Measurements from ENCODE around the gene BCL10.

The BCL10 gene

DNA sequence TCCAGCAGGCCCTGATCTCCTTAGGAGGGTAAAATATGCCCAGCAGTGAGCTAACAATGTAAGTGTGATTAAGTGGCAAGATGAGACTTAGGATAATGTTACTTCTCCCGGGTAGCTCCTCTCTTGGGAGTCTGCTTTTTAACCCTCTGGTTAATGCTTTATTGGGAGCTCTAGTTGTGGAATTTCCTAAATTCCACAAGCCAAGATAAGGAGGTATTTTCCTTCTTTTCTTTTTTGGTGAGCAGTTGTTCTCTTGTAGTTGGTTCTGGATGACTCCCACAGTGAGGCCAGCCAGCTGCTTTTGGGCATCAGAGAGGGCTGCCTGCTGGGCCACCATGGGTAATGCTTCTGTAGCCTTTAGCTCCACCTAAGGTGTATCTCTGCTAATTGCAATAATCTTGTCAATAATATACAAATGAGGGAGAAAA is 36.2 kb downstream of the BCL10 start:
- no peaks in the 10 kb centered on the region for H3K27me3 ChIP-seq (ENCODE audit: insufficient read depth, low read depth)
- no peak overlapping the region for H3K9ac ChIP-seq
- no peak overlapping the region for H3K4me3 ChIP-seq (IDR thresholded peaks at IDR 0.05; ENCODE audit: insufficient read depth, low read depth, low read length)
- no peaks in the 10 kb centered on the region for H3K79me2 ChIP-seq (ENCODE audit: insufficient read depth, low read depth)
- no peaks in the 10 kb centered on the region for H3K4me1 ChIP-seq (ENCODE audit: low read depth, poor library complexity, severe bottlenecking)
- H4K20me1 ChIP-seq (ENCODE audit: insufficient read depth), result no peaks in the 10 kb centered on the region
- H3K36me3 ChIP-seq (ENCODE audit: insufficient read depth), result no peaks in the 10 kb centered on the region
- H2AFZ ChIP-seq (ENCODE audit: low read depth), result no peak overlapping the region
- TF ChIP-seq, protein P1, sequence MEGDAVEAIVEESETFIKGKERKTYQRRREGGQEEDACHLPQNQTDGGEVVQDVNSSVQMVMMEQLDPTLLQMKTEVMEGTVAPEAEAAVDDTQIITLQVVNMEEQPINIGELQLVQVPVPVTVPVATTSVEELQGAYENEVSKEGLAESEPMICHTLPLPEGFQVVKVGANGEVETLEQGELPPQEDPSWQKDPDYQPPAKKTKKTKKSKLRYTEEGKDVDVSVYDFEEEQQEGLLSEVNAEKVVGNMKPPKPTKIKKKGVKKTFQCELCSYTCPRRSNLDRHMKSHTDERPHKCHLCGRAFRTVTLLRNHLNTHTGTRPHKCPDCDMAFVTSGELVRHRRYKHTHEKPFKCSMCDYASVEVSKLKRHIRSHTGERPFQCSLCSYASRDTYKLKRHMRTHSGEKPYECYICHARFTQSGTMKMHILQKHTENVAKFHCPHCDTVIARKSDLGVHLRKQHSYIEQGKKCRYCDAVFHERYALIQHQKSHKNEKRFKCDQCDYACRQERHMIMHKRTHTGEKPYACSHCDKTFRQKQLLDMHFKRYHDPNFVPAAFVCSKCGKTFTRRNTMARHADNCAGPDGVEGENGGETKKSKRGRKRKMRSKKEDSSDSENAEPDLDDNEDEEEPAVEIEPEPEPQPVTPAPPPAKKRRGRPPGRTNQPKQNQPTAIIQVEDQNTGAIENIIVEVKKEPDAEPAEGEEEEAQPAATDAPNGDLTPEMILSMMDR (conservative IDR thresholded peaks at IDR 0.05; ENCODE audit: low read depth, low read length), result peak; percentile 31; the same call in 1 of the 2 replicates
- no peak overlapping the region for H3K4me2 ChIP-seq
- H3K27ac ChIP-seq, result no peak overlapping the region

DNA sequence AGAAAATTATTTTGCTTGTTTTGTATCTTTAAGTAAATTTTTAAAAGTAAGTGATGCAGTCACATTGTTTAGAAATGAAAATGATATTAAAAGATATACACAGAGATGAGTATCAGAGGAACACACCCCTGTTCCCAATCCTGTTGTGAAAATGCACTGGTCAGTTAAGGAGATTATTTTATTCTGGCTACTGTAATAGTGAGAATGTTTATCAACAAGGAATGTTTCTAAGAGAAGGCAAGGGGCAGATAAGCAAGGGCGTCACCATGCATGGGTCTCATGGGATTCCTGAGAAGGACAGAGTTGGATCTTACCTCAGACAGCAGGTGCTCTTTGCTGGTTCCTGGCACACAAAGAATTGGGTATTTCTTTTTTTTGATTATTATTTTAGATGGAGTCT is 38.8 kb downstream of the BCL10 start:
- no peaks in the 10 kb centered on the region for H3K36me3 ChIP-seq (ENCODE audit: insufficient read depth)
- H3K27me3 ChIP-seq (ENCODE audit: insufficient read depth, low read depth), result no peaks in the 10 kb centered on the region
- H3K4me1 ChIP-seq (ENCODE audit: low read depth, poor library complexity, severe bottlenecking), result no peaks in the 10 kb centered on the region
- no peak overlapping the region for H3K9ac ChIP-seq
- H3K4me3 ChIP-seq (IDR thresholded peaks at IDR 0.05; ENCODE audit: insufficient read depth, low read depth, low read length), result no peak overlapping the region
- H3K27ac ChIP-seq, result no peak overlapping the region
- no peaks in the 10 kb centered on the region for H4K20me1 ChIP-seq (ENCODE audit: insufficient read depth)
- no peaks in the 10 kb centered on the region for H3K79me2 ChIP-seq (ENCODE audit: insufficient read depth, low read depth)
- TF ChIP-seq, protein P1 (conservative IDR thresholded peaks at IDR 0.05; ENCODE audit: low read depth, low read length), result no peak
- no peak overlapping the region for H2AFZ ChIP-seq (ENCODE audit: low read depth)
- no peak overlapping the region for H3K4me2 ChIP-seq

DNA sequence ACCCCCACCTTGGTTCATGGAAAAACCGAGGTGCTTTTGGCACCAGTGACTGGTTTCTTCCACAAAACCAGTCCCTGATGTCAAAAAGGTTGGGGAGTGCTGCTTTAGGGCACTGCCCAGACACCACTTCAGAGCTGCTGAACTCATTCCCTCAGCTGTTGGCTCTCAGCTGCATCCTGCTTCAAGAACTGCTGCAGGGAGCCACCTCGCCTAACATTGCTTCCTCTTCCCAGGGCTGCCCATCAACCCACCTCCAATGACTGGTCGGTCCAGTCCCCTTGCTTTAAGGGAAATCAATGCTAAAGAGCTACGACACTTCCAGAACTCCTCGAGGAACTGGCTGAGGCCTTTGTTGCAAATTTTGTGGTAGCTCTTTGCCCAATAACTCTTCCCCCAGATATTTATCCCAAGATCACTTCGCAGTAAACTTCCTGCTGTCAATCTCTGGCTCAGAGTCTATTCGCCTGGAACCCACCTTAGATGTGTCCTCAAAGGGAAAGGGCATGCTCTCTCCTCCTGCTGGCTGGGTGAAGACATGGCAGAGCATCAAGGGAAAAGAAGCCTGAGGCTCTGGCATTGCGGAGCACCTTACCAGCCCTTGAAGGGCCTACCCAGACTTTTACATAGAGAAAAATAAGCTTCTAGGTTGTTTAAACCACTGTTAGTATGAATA is 46.0 kb downstream of the BCL10 start:
- Histone ChIP-seq H3K36me3 (ENCODE audit: insufficient read depth) (no peaks in the 10 kb centered on the region), H3K4me3 (IDR thresholded peaks at IDR 0.05; ENCODE audit: insufficient read depth, low read depth, low read length) (no peak overlapping the region), H3K4me1 (ENCODE audit: low read depth, poor library complexity, severe bottlenecking) (no peaks in the 10 kb centered on the region), H3K79me2 (ENCODE audit: insufficient read depth, low read depth) (no peaks in the 10 kb centered on the region), H3K4me2 (no peak overlapping the region), H3K27ac (no peak overlapping the region), H3K27me3 (ENCODE audit: insufficient read depth, low read depth) (no peaks in the 10 kb centered on the region), H3K9ac (no peak overlapping the region), H4K20me1 (ENCODE audit: insufficient read depth) (no peaks in the 10 kb centered on the region), H2AFZ (ENCODE audit: low read depth) (no peak overlapping the region)
- TF ChIP-seq, protein P1 (conservative IDR thresholded peaks at IDR 0.05; ENCODE audit: low read depth, low read length), result 0 out of 2 replicates have a peak, but pooled peaks have one; percentile 15

DNA sequence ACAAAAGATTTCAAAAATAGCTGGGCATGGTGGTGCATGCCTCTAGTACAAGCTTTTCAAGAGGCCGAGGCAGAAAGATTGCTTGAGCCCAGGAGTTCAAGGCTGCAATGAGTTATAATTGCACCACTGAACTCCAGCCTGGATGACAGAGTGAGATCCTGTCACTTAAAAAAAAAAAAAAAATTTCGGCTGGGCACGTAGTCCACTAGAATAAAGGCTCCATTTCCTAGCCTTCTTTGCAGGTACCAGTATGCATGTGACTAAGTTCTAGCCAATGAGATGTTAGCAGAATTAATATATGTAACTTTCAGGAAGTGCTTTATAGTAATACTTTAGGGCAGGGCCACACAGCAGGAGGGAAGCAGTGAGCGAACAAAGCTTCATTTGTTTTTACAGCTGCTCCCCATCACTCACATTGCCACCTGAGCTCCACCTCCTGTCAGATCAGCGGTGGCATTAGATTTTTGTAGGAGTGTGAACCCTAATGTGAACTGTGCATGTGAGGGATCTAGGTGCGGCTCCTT is 46.8 kb downstream of the BCL10 start:
- Histone ChIP-seq H3K4me2 (no peak overlapping the region), H3K9ac (no peak overlapping the region), H4K20me1 (ENCODE audit: insufficient read depth) (no peaks in the 10 kb centered on the region), H2AFZ (ENCODE audit: low read depth) (no peak overlapping the region), H3K36me3 (ENCODE audit: insufficient read depth) (no peaks in the 10 kb centered on the region), H3K27ac (no peak overlapping the region), H3K79me2 (ENCODE audit: insufficient read depth, low read depth) (no peaks in the 10 kb centered on the region), H3K4me1 (ENCODE audit: low read depth, poor library complexity, severe bottlenecking) (no peaks in the 10 kb centered on the region), H3K27me3 (ENCODE audit: insufficient read depth, low read depth) (no peaks in the 10 kb centered on the region), H3K4me3 (IDR thresholded peaks at IDR 0.05; ENCODE audit: insufficient read depth, low read depth, low read length) (no peak overlapping the region)
- TF ChIP-seq, protein P1 (conservative IDR thresholded peaks at IDR 0.05; ENCODE audit: low read depth, low read length), result no peak

All from KMS-11 (cell line).